ENCODE results near the gene OR52B6.
"Not testable (repeated sequence)": the region's sequence is repeated elsewhere in the genome, so short reads cannot be mapped to it uniquely, and the experiment has no call there.

The OR52B6 gene, protein sequence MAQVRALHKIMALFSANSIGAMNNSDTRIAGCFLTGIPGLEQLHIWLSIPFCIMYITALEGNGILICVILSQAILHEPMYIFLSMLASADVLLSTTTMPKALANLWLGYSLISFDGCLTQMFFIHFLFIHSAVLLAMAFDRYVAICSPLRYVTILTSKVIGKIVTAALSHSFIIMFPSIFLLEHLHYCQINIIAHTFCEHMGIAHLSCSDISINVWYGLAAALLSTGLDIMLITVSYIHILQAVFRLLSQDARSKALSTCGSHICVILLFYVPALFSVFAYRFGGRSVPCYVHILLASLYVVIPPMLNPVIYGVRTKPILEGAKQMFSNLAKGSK

DNA sequence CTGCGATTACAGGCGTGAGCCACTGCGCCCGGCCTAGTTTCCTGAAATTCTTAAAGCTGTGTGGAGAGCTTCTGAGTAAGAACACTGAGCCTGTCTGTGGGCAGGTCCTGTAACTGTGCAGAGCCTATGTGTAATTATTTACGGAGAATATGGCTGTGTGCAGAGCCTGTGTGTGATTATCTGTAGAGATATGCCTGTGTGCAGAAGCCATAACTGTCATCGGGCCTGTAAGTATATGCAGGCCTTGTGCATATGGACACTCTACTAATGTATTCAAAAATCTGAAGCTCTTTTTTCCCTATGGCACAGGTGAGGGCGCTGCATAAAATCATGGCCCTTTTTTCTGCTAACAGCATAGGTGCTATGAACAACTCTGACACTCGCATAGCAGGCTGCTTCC is at the start of gene OR52B6:
Gene OR52B6, plus strand, starts transcription at position 301 of the 400 bp plus-strand sequence. Its CDS starts 0 bp downstream, at position 301.
- DNase-seq, result no peak

- no peak for DNase-seq
Observed at GRCh38 chr11:5531053-5531831, 49.4 kb upstream of the OR52B6 start.

DNA sequence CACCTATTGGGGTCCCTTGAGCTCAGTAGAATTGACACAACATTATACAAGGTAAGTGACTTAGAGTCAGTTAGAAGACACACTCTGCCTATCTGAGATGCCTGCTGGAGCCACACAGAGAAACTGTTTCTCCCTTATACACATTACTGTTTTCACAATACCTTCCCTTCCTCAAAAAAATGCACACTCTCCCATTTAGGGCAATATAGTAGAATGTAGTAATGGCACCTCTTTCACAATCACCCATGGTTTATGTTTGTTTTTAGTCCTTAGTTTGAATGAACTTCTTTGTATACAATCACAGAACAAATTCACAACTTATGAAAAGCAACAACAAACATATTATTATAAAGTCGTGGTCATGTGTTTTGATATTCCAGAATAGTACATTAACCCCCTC is 46.6 kb upstream of the OR52B6 start:
- no peak for DNase-seq

- no peak for DNase-seq
Observed at GRCh38 chr11:5536482-5536881, 44.2 kb upstream of the OR52B6 start.

DNA sequence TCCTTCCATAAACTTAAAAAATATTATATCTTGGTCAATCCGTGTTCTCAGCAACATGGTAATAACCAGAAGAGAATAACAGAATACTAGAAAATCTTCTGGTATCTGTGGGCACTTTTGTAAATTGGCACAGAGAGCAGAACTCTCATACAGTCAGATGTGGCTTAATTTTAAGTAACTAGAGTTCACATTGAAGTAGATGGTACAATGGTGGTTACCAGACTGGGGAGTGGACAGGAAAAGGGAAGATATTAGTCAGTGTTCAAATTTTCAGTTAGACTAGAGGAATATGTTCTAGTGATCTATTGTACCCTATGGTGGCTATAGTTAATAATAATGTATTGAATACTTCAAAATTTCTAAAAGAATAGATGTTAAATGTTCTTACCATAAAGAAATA is 39.2 kb upstream of the OR52B6 start:
- no peak for DNase-seq

GRCh38 chr11:5546457-5546856 is 34.2 kb upstream of the OR52B6 start:
- DNase-seq, result no peak

GRCh38 chr11:5547982-5548381 is 32.7 kb upstream of the OR52B6 start:
- no peak for DNase-seq

GRCh38 chr11:5548440-5548839 is 32.2 kb upstream of the OR52B6 start, which contains the start of gene OR52H1:
Gene OR52H1 (minus strand): TSS chr11:5548540. CDS start chr11:5545505, 3,035 bp downstream.
- no peak for DNase-seq

DNA sequence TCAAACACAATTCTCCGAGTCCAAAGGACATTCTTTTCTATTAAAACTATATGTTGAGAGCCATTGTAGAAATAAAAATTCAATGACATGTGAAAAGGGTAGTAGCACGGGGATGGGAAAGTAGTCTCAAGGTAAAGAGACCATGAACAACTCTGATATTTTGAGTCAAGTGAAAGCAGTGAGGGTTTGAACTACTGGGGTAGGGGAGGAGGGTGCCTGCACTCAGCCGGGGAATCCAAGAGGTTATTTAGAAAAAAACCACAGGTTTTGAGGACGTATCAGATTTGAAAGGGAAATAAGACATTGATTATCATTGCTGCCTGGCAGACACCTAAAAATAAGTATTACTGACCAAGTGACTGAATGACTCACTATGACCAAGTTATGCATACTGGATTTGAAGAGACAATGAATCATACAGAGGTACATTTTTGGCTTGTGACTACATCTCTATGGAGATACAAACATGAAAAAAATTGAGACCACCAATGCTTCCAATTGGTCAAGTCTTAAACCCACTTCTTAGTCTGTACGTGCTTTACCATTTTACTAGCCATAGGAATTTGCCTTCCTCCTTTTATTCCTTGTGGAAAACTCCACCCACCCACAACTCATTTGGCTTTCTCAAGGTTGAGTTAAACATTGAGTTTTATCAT is 30.1 kb upstream of the OR52B6 start:
- DNase-seq, result no peak

DNA sequence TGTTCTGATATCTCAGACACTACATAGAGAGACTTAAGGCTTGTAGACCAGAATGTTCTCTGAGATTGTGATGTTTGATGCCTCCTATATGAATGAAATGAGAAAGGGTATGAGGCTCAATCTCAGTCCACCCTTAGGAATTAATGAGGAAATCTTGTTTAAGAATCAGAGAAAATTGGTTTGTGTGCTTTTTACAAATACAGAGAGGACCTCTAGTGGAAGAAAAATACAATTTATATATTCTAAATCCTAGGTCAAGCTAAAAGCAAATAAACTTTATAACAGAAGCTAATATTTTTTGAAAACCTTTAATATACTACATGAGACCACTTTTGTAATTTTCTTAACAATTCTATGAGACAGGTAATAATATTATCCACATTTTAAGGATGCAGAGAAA is 27.3 kb upstream of the OR52B6 start:
- DNase-seq, result no peak

DNA sequence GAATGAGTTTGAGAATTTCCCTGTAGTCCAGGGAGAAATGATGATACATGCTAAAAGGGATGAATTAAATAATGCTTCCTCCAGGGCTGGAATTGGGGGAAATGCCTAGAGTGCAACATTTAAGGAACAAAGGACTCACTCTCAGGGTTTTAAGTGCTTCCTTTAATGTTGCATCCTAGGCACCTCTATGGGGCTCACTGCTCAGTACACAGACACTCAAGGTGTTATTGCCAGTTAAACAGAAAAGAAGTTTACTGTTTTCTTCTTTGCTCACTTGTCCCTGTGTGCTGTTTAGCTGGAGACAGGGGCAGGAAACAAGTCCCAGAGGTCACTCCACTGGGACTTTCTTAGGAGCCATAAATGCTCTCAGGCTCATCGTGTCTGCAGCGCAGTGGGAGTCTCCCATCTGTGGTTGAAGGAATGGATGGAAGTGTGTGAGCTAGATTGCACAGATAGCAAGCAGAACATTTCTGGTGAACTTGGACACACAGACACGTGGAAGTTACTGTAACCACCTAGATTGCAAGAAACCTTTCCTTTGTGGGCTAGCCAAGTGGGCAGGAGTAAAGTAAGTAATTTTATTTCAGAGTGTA is 24.0 kb upstream of the OR52B6 start:
- DNase-seq, result no peak

DNA sequence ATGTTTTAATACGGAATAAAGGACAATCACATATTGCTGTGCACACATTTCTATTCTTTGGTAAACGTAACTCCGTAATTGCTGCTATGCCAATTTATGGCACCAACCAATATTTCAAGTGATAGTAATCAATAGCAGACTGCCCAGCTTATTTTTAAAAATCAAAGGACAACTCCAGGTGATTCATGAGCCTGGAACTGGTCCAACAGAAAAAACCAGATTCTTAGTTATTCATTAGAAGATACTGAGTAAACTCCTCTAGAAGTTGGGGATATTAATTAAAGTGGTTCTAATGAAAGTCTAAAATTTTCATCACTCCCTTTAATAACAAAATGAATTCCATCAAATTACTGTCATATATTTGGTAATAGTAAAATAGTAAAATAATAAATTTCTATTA is 22.9 kb upstream of the OR52B6 start:
- no peak for DNase-seq

GRCh38 chr11:5564259-5565019 is 16.2 kb upstream of the OR52B6 start:
- DNase-seq, result no peak

GRCh38 chr11:5574654-5575053 is 6.0 kb upstream of the OR52B6 start:
- DNase-seq, result no peak

DNA sequence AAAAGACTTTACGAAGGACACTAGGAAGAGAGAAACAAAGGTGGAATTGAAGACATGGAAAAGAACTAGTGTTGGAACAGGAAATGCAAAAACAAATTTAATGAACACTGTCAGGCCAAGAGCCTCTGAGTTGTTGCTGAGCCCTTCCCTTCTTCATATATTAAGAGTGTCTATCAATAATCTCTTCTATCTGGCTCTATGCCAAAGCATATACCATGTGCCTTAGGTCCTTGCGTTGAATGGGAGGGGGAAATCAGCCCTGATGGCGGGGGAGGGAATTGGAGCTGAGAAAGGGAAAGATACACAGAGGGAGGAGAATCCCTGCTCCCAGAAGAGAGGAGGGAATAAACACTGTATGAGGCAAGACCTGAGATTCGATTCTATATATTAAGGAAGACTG is 5.5 kb upstream of the OR52B6 start:
- DNase-seq, result no peak

- DNase-seq, result no peak
Observed at GRCh38 chr11:5577101-5577500, 3.6 kb upstream of the OR52B6 start.

- no peak for DNase-seq
Observed at GRCh38 chr11:5581014-5581413, 337 bp downstream of the OR52B6 start.

GRCh38 chr11:5584458-5584857 is 3.8 kb downstream of the OR52B6 start:
- not testable (repeated sequence) for DNase-seq

GRCh38 chr11:5589906-5590305 is 9.2 kb downstream of the OR52B6 start:
- not testable (repeated sequence) for DNase-seq

DNA sequence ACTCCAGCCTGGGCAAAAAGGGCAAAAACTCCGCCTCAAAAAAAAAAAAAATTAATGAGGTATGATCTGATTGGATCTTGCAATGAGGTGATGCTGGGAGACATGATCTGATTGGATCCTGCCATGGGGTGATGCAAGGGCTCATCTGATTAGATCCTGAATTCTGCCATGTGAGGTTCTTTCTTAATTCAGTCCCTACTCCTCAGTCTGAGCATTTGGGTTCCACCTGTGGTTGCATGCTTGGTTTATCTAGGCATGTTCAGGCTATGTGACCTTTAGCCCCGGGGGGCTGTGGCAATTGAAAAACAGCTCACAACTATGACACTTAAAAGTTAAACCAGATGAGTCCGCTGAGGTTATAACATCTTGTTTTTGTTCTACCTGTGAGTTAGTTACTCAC is 10.9 kb downstream of the OR52B6 start:
- no peak for DNase-seq

- DNase-seq, result no peak
Observed at GRCh38 chr11:5592615-5593014, 11.9 kb downstream of the OR52B6 start.

DNA sequence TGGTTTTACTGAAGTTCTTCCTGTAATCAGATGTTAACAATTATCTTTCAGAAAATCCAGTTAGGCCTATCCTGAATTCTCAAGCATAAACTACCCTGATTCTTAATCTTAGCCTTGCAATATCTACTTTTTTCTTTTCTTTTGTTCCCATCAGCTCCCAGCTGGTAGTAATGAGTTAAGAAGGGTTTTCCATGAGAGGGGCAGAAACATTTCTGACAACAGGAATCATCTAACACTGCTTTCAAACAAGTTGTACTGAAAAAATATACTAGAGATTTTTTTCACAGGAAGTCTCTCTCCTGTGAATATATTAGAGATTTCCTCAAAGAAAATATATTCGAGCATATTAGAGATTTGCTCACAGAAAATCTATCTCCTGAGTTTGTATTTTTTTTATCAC is 12.5 kb downstream of the OR52B6 start:
- no peak for DNase-seq
